GM18511 (cell line): ENCODE data around the gene SHROOM3.

ENCODE experiments used
- ATAC-seq: cut with Tn5 transposase; IDR thresholded peaks from one replicate; pipeline ENCODE4 v1.9.1; 2021; ENCODE audit warnings: mild to moderate bottlenecking, moderate library complexity; ENCODE audit not compliant: unreplicated experiment

Gene SHROOM3

GRCh38 chr4:76535603-76536372 lies 100.8 kb downstream of the SHROOM3 start:
- ATAC-seq, result no peak

GRCh38 chr4:76536373-76536689 lies 101.3 kb downstream of the SHROOM3 start:
- no peak for ATAC-seq

GRCh38 chr4:76538296-76538695 lies 103.3 kb downstream of the SHROOM3 start:
- ATAC-seq, result no peak

- no peak for ATAC-seq
Measured at GRCh38 chr4:76539979-76540378, 105.0 kb downstream of the SHROOM3 start.

- no peak for ATAC-seq
Measured at GRCh38 chr4:76540486-76540885, 105.5 kb downstream of the SHROOM3 start.

GRCh38 chr4:76543378-76543777 lies 108.3 kb downstream of the SHROOM3 start:
- no peak for ATAC-seq

- no peak for ATAC-seq
Measured at GRCh38 chr4:76544725-76545124, 109.7 kb downstream of the SHROOM3 start.

GRCh38 chr4:76545226-76545884 lies 110.3 kb downstream of the SHROOM3 start:
- ATAC-seq, result no peak

GRCh38 chr4:76546327-76546726 lies 111.3 kb downstream of the SHROOM3 start:
- no peak for ATAC-seq

- no peak for ATAC-seq
Measured at GRCh38 chr4:76546759-76547742, 112.0 kb downstream of the SHROOM3 start.

GRCh38 chr4:76548704-76549103 lies 113.7 kb downstream of the SHROOM3 start:
- no peak for ATAC-seq

GRCh38 chr4:76549765-76550164 lies 114.7 kb downstream of the SHROOM3 start:
- ATAC-seq, result no peak

GRCh38 chr4:76550966-76551780 lies 116.1 kb downstream of the SHROOM3 start:
- no peak for ATAC-seq

GRCh38 chr4:76554630-76555029 lies 119.6 kb downstream of the SHROOM3 start:
- ATAC-seq, result no peak

GRCh38 chr4:76556452-76556851 lies 121.4 kb downstream of the SHROOM3 start:
- ATAC-seq, result no peak

- no peak for ATAC-seq
Measured at GRCh38 chr4:76558396-76559235, 123.6 kb downstream of the SHROOM3 start.

- no peak for ATAC-seq
Measured at GRCh38 chr4:76559236-76560071, 124.4 kb downstream of the SHROOM3 start.

GRCh38 chr4:76562161-76562560 lies 127.1 kb downstream of the SHROOM3 start:
- no peak for ATAC-seq
